HG02970 (cell line): ENCODE results near the gene PSMB10.
A peak's percentile ranks its signal among the peaks of the same experiment; 100 is the strongest.
"Not testable (repeated sequence)": the region's sequence is repeated elsewhere in the genome, so short reads cannot be mapped to it uniquely, and the experiment has no call there.

Source experiments
- ATAC-seq: cut with Tn5 transposase; IDR thresholded peaks from one replicate; pipeline ENCODE4 v1.9.1; 2021; ENCODE audit warnings: mild to moderate bottlenecking, moderate library complexity, moderate number of reproducible peaks; ENCODE audit not compliant: unreplicated experiment, low FRiP score

PSMB10 gene

GRCh38 chr16:67936124-67936879 lies at the start of gene PSMB10:
Gene PSMB10, minus strand, starts transcription at chr16:67936850. Its CDS starts 101 bp downstream, at chr16:67936749.
- ATAC-seq, result no peak

- ATAC-seq, result no peak
Measured at GRCh38 chr16:67982011-67982696, 45.5 kb upstream of the PSMB10 start.

- no peak for ATAC-seq
Measured at GRCh38 chr16:67979955-67980678, 43.5 kb upstream of the PSMB10 start, which contains the start of gene DPEP3. Gene DPEP3, minus strand, starts transcription at chr16:67980499. Its CDS starts 119 bp downstream, at chr16:67980380.

- ATAC-seq, result no peak
Measured at GRCh38 chr16:67977469-67978227, 41.0 kb upstream of the PSMB10 start.

GRCh38 chr16:67977005-67977404 lies 40.4 kb upstream of the PSMB10 start:
- no peak for ATAC-seq

- no peak for ATAC-seq
Measured at GRCh38 chr16:67976205-67976604, 39.6 kb upstream of the PSMB10 start.

- no peak for ATAC-seq
Measured at GRCh38 chr16:67975321-67976105, 38.9 kb upstream of the PSMB10 start.

- ATAC-seq, result not testable (repeated sequence)
Measured at GRCh38 chr16:67972285-67972684, 35.6 kb upstream of the PSMB10 start.

GRCh38 chr16:67971111-67971510 lies 34.5 kb upstream of the PSMB10 start:
- ATAC-seq, result no peak

GRCh38 chr16:67969254-67970039 lies 32.8 kb upstream of the PSMB10 start:
- no peak for ATAC-seq

GRCh38 chr16:67968400-67969253 lies 32.0 kb upstream of the PSMB10 start, which contains the start of gene SLC12A4:
Gene SLC12A4, minus strand, starts transcription at chr16:67968637. Its CDS starts 84 bp downstream, at chr16:67968553.
- ATAC-seq, result peak; percentile 60

GRCh38 chr16:67967958-67968399 lies 31.3 kb upstream of the PSMB10 start:
- ATAC-seq, result peak; percentile 15

- no peak for ATAC-seq
Measured at GRCh38 chr16:67967183-67967957, 30.7 kb upstream of the PSMB10 start.

GRCh38 chr16:67966549-67967182 lies 30.0 kb upstream of the PSMB10 start:
- no peak for ATAC-seq

GRCh38 chr16:67965668-67966548 lies 29.3 kb upstream of the PSMB10 start:
- ATAC-seq, result no peak
